Measurements from ENCODE around the gene SLC4A11. TPM values are rescaled to one million over a fixed set of nuclear protein-coding genes. Genes with fewer than 3 reads are reported as not detected.

SLC4A11 gene
- total and polyA plus RNA-seq, 10 of the 15 experiments (the other 5 are each of a cell fraction or from before 2014, with no cell fraction given), result 0.07 to 2.3 (median 1.1) TPM

GRCh38 chr20:3221398-3222226 is 17.4 kb downstream of the SLC4A11 start:
- in situ Hi-C loops (cut with MboI), result no loop called here
- Histone ChIP-seq H3K27me3 (replicated peaks in 1 of 2; ENCODE audit: control insufficient read depth in 2 of 2, insufficient read depth in 2 of 2, low read length in 1 of 2) (no peaks in the 10 kb centered on the region), H3K79me2 (ENCODE audit: control insufficient read depth, insufficient read depth, low read length) (no peaks in the 10 kb centered on the region), H3K27ac (ENCODE audit: control insufficient read depth, insufficient read depth) (no peak overlapping the region), H3K4me1 (ENCODE audit: control insufficient read depth, insufficient read depth, low read length) (peaks cover 16% of the 10 kb centered on the region), H2AFZ (ENCODE audit: control insufficient read depth, low read depth, low read length) (no peak overlapping the region), H4K20me1 (ENCODE audit: control insufficient read depth, insufficient read depth) (no peaks in the 10 kb centered on the region), H3K4me2 (ENCODE audit: control insufficient read depth, insufficient read depth) (no peak overlapping the region), H3K4me3 (no peak overlapping the region), H3K9ac (ENCODE audit: control insufficient read depth, insufficient read depth, low read length) (no peak overlapping the region), H3K9me3 (replicated peaks; ENCODE audit: control insufficient read depth, insufficient read depth, low read length) (no peaks in the 10 kb centered on the region), H3K36me3 (ENCODE audit: control insufficient read depth in 2 of 2, insufficient read depth in 2 of 2, low read length in 1 of 2) (peaks cover 0 to 10% of the 10 kb centered on the region in 2 experiments; a peak in 2 of 4 replicates)
- ATAC-seq (no peak), FAIRE-seq (no peak), DNase-seq (ENCODE audit: low read depth, low spot score) (no peak)
- WGBS (ENCODE audit: insufficient coverage, insufficient replicate concordance, low lambda C conversion rate, missing lambda C conversion rate), result 90% methylated on average over 18 of the region's 18 CpGs
- SMC1A ChIA-PET (ENCODE audit: uncharacterized antibody, unreplicated experiment), result interaction anchor here (0.8 kb wide), 1 partner anchor 55 kb away, joined by 3 read pairs; no protein-coding TSS in a partner anchor
- POLR2A ChIA-PET, result interaction anchor here (0.7 kb wide), 1 partner anchor 104 kb away, joined by 8 read pairs; no protein-coding TSS in a partner anchor
- RAD21 ChIA-PET (ENCODE audit: unreplicated experiment), result no interaction called here
- intact Hi-C loops (cut with micrococcal nuclease; ENCODE audit: unreplicated experiment), result no loop called here
- CTCF ChIA-PET, result interaction anchor here (1.4 to 3.5 kb wide), 3 partner anchors 55 to 94 kb away, joined by 3 to 31 read pairs (median 8); no protein-coding TSS in a partner anchor
- BruUV-seq (replicated peaks), result no TSS peak
- TF ChIP-seq MTA3 (IDR thresholded peaks at IDR 0.05; ENCODE audit: borderline replicate concordance, low read length), result no peak
- TF ChIP-seq ASH2L (IDR thresholded peaks at IDR 0.05; ENCODE audit: borderline replicate concordance, low read depth), result no peak
- no peak for TF ChIP-seq PRDM15 (CRISPR knock-in tag; IDR thresholded peaks at IDR 0.05)
- no peak for TF ChIP-seq ZNF687 (IDR thresholded peaks at IDR 0.05)
- TF ChIP-seq CBX5 (IDR thresholded peaks at IDR 0.05; ENCODE audit: low read depth), result no peak
- no peak for TF ChIP-seq CREB1 (IDR thresholded peaks at IDR 0.05; ENCODE audit: low read depth)
- TF ChIP-seq LARP7 (IDR thresholded peaks at IDR 0.05), result no peak
- no peak for TF ChIP-seq HCFC1 (IDR thresholded peaks at IDR 0.05; ENCODE audit: low read length)
- TF ChIP-seq NKRF (conservative IDR thresholded peaks at IDR 0.05), result no peak
- no peak for TF ChIP-seq SREBF2 (IDR thresholded peaks at IDR 0.05; ENCODE audit: low read length)
- TF ChIP-seq IKZF1 (conservative IDR thresholded peaks at IDR 0.05), result no peak
- no peak for TF ChIP-seq GATAD2B (conservative IDR thresholded peaks at IDR 0.05; ENCODE audit: low read depth)
- no peak for TF ChIP-seq SIN3A (IDR thresholded peaks at IDR 0.05; ENCODE audit: low read depth, low read length)
- TF ChIP-seq PAX8 (IDR thresholded peaks at IDR 0.05), result no peak
- TF ChIP-seq SMARCA5 (IDR thresholded peaks at IDR 0.05), result no peak

Data from GM12878 (cell line).